HG02763 (cell line): Measurements from ENCODE around the gene TTC33.

Source experiments
- ATAC-seq: cut with Tn5 transposase; IDR thresholded peaks from one replicate; pipeline ENCODE4 v1.9.1; 2021; ENCODE audit warnings: mild to moderate bottlenecking, moderate library complexity; ENCODE audit not compliant: unreplicated experiment

TTC33 gene

DNA sequence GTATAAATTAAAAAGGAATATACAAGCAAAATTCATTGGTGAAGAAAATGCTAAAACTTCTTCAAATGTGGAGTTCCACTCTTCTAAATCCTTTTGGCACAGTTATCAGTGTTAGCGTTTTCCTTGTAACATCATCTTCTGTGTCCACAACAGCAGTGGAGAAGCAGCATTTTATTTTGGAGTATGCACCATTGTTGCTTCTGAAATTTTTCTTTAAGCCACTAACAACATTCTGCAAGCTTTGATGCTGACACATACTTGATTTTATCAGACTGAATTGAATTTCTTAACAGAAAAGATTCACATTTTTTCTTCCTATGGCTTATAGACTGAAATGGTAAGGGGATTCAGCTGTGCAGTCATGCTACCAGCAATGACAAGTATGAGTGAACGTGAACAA lies 136.8 kb downstream of the TTC33 start:
- no peak for ATAC-seq

DNA sequence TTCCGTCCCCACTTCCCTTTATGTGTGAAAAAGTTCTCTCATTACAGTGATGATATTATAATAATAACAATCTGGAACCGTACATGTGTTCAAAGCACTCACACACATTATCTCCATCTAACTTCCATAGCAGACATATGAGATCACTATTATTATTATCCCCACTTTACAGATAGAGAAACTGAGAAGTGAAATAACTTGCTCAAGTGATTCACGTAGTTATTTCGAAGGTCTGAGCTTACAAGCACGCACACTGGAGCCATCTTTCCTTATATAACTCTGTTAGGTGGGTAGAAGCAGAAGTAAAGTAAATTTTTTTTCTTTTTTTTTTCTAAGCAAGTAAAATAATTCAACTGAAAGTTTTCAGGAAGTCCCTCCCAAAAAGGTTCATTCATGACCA lies 139.0 kb downstream of the TTC33 start:
- ATAC-seq: no peak

DNA sequence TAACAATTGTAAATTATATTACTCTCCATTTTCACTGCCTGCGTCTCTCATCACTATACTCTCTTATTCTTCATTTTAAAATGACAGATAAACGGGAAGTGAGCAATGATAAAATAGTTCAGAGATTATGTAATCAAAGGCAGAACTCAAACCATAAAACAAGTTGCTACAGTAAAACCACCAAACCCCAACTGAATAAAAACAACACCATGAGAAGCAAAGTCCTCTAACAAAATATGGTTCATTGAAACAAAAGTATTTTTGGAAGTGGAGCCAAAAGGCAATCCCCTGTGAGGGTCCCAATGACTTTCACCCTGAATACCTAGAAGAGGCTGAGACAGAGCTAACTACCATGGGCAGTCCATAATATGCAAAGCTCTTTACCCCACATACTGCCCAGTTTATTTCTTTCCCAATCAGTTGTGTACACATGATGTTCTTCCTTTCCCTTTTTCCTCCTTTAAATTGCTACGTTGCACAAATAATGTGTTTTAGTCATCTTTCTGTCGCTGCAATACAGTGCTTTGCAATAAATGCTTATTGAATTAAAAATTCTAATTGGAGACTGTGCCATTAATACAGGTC lies 140.1 kb downstream of the TTC33 start:
- no peak for ATAC-seq

DNA sequence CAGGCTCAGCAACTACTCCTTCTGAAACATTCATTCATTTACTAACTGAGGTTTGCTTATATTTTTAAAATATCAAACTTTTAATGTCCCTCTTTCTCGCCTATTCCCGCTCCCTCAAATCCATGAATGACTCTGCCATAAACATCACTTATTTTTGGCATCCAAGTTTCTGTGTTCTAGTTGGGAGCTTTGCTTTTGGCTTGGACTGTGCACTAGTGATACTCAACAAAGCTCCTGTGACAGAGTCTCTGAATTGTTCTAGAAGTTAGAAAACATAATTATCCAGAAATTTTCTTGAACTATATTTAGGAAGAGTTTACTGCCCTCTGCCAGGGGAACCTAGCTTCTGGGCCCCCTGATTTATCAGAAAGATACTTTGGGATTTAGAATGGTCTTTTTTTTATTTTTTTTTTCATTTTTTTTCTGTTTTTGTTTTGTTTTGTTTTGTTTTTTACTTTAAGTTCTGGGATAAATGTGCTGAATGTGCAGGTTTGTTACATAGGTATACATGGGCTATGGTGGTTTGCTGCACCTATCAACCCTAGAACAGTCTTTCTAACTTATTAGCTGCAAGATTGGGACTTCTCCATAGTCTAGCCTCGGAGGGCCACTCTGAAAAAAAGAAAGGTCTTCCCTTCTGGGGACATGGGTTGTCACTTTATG lies 140.7 kb downstream of the TTC33 start:
- ATAC-seq: no peak

DNA sequence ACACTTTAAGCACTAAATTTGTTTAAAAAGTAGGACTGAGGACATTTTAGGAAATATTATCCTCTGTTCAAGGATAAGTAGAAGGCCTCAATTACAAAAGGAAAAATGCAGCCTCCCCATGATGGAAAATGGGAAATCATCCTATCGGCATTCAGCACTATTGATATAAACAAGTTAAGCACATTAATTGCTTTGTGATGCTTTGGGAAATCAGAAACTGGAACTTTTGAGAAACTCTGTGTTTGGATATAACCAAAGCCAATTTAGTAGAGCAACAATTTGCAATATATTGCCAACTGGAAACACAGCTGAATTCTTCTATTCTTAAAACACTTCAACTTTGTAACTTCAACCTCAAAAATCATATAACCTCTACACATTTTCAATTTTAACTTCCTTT lies 141.3 kb downstream of the TTC33 start:
- no peak for ATAC-seq

DNA sequence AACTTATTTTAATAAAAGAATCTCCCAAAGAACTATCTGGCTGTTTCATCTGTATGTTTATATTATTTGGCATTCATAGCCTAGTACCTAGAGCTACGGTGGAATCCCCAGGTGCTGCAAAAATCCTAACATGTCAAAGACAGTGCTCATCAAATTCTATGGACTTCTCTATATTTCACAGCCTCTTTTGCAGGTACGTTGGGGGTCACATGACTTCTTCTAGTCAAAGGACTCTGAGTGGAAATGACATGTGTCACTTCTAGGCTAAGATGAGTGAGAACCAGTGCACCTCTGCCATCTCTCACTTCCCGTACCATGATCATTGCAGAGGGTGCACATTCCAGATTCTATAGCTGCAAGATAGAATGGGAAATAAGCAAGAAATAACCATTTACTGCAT lies 148.6 kb downstream of the TTC33 start:
- no peak for ATAC-seq

DNA sequence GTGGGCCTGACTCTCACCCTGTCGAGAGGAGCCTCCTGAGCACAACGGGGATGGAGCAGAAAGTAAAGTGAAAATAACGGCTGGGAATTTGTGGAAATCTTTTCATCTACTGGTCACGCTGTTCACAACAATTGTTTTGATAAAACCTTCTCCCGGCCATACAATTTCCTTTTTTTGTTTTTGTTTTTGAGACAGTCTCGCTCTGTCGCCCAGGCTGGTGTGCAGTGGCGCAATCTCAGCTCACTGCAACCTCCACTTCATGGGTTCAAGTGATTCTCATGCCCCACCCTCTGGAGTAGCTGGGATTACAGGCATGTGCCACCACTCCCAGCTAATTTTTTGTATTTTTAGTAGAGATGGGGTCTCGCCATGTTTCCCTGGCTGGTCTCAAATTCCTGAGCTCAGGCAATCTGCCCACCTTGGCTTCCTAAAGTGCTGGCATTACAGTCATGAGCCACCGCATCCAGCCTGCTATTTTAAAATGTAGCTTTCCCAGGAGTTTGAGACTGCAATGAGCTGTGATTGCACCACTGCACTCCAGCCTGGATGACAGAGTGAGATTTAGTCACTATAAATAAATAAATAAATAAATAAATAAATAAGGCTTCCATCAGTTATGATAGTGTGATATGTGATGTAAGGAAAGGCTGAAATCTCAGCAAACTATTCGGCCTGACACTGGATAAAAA lies 149.5 kb downstream of the TTC33 start:
- ATAC-seq: no peak

DNA sequence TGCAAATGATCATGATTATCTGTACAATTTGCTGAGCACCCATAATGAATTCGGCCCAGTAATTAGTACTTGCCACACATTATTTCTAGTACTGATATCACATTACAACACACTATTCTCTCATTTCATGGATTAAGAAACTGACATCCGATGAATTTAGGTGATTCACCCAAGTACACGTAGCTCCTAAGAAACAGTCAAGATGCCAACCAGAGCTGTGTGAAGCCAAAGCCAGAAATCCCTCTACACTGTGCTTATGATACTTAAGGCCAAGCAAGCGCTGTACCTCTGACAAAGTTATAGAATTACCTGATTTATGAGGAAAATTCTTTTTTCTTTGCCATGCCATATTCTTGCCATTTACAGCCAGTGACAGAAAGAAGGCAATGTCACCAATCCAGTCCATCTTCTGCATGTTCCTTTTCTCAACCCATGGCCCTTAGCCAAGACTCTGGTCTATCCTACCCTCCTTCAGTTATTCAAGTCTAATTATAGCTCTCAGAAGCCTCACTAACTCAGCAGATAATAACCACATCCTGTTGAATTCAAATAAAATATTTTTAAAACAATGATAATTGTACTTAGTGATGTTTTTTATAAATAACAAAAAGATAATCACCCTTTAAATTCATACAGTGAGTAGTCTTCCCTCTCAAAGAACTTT lies 150.3 kb downstream of the TTC33 start:
- ATAC-seq: no peak

DNA sequence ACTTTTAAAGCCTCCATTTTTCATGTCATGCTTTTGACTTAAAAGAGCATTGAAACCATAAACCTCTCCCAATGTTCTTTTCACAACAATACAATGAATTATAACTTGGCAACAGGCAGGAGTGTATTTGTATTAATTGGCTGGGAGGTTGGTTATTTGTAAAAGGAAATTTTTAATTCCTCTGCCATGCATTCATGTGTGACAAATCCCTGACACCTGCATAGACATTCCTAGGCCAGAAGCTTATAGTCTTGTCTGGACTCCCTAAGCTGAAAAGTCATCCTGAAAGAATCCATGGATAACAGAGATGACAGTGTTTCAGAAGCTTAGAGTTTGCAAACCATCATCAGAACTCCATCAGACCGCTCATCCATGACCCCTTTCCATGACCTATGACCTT lies 152.4 kb downstream of the TTC33 start:
- ATAC-seq: no peak

DNA sequence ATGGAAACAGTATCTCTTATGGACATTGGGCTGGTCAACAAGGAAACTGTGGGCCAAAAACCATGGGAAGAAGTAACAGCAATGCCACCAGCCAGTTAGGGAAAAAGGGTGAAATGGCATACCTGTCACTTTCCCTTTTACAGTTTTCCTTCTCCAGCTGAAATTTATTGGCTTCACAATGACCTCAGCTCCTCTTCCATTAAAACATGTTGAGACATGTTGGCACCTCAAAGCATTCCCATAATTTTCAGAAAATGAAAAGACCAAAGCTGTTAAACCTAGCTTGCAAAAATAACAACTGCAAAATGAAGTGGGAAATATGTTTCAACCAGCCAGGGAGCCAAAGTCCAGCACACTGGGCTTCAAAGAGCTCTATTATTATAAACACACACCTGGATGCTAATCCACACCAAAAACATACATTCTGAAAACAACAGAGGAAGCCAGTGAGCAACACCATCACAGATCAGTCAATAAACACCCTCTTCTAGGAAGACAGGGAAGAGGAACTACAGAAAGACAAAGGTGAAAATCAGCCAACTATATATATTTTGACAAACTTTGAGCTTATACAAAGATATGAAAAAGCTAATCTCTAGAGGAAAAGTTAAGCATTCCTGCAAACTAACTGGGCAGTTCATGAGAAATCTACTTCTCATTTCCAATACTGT lies 154.4 kb downstream of the TTC33 start:
- ATAC-seq: no peak

DNA sequence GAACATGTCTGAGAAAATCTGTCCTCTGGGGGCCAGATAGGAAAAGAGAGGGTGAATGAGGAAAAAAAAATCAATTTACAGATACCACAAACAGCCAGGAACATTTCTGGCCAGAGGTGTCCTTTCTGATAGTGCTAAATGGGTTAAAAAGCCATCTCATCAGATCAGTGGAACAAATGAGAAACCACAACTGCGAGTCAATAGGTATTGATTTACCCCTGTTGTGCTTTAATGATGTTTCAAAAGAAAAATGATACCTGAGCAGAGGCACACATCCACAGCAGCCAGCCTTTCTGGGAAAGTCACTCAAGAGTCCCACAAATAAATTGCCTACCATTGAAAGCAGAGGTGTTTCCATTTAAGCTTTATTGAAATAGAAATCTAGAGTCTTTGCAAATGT lies 155.4 kb downstream of the TTC33 start:
- no peak for ATAC-seq

DNA sequence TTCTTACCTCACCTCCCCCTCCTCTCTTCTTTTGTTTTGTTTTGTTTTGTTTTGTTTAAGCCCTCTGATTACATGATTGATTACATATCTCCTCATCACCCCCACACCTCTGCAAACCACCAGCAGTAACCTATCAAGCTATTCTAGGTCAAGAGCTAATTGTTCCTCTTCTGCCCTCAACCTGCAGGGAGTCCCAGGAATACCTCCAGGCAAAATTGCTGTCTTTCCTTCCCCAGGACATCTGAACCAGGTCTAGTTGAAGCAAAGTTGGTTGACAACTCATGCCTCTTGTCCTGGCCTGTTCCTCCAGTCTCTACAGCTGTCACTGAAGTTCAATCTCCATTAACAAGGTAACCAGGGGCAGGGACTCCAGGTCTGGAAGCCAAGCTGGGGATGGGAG lies 156.1 kb downstream of the TTC33 start:
- no peak for ATAC-seq

DNA sequence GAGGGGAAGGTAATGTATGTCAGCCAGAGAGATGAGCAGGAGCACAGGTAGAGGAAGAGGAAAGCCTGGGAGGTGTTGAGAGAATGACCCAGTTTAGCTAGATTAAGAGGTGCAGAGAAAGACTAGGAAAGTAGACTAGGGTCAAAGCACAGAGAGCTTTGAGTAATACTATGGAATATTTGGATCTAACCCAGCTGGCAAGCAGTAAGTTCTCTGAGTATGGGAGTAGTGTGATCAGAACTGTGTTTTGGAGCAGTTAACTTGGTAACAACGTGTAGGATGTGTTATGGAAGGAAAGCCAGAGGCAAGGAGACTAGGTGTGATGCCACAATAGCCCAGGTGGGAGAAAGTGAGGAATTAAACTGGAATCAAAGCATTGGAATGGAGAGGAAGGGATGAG lies 160.9 kb downstream of the TTC33 start:
- no peak for ATAC-seq

DNA sequence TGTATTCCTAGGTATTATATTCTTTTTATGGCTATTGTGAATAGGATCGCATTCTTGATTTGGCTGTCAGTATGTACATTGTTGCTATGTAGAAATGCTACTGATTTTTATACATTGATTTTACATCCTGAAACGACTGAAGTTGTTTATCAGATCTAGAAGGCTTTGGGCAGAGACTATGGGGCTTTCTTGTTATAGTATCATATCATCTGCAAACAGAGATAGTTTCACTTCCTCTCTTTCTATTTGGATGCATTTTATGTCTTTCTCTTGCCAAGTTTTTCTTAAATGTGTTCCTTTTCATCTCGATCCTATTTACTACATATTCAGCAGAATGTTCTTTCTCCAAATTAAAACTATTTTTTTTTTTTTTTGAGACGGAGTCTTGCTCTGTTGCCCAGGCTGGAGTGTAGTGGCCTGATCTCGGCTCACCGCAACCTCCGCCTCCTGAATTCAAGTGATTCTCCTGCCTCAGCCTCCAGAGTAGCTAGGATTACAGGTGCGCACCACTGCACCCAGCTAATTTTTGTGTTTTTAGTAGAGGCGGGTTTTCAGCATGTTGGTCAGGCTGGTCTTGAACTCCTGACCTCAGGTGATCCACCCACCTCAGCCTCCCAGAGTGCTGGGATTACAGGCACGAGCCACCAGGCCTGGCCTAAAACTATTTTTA lies 163.9 kb downstream of the TTC33 start:
- peak; percentile 89 for ATAC-seq

DNA sequence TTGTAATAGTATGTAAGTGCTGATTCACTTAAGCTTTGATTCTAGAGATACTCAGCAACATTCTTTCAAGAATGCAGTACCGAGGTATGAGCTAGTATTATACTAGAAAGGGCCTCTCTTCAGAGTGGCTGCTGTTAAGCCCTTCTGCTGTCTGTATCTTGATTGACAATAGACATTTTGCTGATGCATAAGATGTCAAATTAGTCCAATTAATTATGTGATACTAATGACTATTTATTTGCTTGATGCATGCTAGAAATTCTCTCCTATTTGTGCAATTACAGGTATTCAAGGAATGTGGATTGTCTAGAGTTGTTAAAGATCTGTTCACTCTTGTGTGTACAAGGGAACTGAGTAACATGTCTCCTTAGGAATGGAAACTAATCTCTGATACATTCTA lies 168.4 kb downstream of the TTC33 start:
- no peak for ATAC-seq

DNA sequence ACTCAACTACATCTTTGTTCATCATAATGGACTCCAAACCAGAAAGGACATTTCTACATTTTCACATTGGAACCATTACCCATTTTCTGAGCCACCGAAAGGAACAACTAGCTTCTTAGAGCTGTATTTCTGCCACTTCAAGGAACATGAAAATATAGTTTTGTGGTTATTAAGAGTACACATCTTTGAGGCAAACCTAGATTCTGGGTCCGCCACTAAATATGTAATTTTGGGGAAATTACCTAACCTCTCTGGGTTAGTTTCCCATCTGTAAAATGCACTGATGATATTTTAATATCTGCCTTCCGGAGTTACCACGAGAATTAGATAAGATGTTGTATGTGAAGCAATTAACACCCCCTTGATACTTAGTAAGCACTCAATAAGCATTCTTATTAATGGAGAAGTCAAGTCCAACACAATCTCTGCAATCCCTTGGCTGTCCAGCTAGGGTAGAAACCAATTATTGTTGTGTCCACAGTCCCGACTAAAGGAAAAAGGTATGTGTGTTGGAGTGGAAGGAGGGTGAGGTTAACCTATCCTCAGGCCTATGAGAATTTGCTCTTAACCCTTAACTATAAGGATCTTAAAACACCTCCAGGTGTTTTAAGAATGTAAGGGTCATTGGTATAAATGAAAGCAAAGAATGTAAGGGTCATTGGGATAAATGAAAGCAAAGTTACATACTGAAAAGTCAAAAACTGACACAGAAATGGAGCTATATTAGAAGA lies 170.1 kb downstream of the TTC33 start:
- ATAC-seq: no peak

DNA sequence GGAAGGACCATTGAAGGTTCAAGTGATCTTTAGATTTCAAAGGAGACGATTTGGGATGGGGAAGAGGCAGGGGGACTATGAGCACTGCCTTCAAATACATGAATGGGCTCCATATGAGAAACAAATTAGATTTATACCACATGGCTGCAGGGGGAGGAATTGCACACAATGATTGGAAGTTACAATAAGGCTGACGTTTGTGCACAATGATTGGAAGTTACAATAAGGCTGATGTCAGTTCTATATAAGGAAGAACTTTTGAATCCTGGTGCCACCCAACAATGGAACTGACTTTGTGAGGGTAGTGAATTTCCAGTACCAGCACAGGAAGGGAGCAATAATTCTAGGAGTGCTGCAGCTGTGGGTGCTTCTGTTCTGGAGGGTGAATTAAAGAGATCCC lies 171.7 kb downstream of the TTC33 start:
- ATAC-seq: no peak

DNA sequence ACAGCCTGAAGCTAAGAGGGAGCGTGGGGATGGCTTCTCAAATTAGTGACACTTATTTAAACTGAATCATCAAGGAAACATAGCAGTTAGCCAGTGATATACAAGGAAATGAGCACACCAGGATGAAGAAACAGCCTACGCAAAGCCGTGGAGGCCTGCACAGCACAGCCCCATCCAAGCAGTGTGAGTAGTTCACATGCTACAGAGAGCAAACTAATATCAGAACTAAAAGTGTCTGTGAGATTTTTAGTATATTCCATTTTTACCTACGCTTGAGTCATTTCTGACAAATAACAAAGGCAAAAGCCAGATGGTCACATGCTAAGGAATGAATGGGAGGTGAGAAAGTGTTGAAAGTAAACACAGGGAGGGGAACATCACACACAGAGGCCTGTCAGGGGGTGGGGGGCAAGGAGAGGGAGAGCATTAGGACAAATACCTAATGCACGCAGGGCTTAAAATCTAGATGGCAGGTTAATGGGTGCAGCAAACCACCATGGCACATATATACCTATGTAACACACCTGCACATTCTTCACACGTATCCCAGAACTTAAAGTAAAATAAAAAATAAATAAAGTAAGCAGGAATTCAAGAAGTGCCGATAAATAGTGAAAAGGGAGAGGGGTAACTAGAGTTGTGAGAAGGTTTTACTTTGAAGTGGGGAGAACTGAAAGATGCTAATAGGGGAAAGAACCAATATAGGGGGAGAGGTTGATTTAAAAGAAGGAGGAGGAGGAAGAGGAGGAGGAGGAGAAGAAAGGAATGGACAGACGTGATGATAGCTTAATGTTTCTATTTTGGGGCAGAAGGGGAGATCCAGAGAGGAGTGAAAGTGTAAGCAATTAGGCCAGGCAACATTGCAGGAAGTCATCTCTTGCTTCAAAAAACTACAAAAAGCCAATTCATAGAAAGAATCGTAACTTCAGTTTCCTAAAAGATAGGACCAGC lies 177.0 kb downstream of the TTC33 start:
- peak; percentile 92 for ATAC-seq

DNA sequence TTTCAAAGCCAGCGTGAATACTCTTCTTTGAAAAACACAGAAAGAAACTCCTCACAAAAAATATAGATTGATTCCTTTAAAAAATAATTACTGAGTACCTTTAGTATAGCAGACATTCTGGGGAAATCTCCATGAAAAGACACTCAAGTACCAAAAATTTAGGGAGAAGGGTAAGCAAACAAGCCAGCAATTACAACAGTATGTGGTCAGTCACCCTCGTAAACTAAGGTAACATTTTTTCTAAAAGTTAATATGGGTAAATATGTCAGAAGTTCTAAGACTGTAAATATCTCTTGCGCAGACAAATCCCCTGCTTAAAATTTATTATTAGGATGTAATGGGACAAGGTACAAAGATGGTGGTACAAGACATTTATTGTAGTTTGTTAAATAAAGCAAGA lies 178.0 kb downstream of the TTC33 start:
- no peak for ATAC-seq
